Medulla oblongata (tissue), 1 donor: Measurements from ENCODE around the gene FAM162A.

Experiments
- DNase-seq: peaks from one replicate; pipeline ENCODE4 v3.0.0-alpha.2; 2015; ENCODE audit errors: extremely low spot score

The FAM162A gene

DNA sequence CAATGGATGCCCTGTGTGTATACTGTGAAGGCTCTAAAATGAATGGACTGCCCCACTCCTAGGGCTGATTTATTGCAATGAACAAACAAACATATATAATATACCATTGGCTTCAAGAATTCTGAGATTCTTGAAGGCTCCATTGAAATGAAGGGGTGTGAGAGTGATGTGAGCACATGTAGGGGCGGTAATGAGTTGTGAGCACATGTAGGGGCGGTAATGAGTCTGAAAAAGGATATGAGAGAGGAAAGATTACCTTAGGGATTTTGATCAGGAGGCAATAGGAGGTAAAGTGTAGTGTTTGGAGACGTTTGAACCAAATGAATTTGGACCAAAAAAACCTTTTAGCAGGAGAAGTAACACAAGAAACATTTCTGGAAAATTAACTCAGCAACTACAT, 3.7 kb downstream of the FAM162A start:
- DNase-seq: no peak

DNA sequence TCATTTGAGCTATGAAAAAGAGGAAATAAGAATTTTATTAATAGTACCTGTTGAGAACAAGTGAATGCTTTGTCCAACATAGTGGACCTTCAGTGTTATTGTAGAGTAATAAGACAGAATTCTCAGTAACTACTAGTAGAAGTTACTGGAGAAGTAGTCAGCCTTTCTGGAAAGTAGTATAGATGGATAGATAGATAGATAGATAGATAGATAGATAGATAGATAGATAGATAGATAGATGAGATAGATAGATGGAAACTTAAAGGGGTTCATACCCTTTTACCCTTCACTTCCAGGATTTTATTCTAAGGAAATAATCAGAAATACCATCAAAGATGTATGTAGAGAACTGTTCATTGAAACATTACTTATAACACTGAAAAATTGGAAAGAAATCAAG, 5.2 kb downstream of the FAM162A start:
- no peak for DNase-seq

DNA sequence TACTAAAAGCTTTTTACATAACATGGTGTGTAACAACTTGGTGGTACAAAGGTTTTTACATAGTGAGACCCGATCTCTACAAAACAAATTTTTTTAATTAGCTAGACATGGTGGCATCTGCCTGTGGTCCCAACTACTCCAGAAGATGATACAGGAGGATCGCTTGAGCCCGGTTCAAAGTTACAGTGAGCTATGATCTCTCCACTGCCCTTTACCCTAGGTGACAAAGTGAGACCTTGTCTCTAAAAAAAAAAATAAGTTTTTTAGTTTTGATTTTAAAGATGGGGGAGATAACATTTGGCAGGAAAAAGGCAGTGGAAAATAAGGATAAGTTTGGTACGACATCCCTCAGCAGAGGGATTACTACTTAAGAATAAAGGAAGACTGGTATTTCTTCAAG, 5.9 kb downstream of the FAM162A start:
- no peak for DNase-seq

DNA sequence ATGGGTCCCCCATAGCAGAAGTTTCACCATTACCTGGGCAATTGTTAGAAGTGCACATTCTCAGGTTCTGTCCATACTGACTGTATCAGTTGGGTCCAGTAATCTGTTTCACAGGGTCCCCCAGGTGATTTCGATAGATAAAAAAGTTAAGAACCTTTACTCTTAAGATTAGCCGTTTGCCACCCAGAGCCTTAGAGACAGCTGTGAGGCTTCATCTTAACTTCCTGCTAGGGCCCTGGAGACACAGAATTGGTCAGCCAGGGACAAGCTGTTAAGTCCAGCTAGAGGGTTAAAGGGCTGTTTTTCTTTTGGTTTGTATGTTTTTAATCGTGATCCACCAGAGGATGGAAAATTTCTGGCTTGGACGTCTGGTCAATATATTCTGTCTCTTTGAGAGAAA, 6.7 kb downstream of the FAM162A start:
- no peak for DNase-seq

DNA sequence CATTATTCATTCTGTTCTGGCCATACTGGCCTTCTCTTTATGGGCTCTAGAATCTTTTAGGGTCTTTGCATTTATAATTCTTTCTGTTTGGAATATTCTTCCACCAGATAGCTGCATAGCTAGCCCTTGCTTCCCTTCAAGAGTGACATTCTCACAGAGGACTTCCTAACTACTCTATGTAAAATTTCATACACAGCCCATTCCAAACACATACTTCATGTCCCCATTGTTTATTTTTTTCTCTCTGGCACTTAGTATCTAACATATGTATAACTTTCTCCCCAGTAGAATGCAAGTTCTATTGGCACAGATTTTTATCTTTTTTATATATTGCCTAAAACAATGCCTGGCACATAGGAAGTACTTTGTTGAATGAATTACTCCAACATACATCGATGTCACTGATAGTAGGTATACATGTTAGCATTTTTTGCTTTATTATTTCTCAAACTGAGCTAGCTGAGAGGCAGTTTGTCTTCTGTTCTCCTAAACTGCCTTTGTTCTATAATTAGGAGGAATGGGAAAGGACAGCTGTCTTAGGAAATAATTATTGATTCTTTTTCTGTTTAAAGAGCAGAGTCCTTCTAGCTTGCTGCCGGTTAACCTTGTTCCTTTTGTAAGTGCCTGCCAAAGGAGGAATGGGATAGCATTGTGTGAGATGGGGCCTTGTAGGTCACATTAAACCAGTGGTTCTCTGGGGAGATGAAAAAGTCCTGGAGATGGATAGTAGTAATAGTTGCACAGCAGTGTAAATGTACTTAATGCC, 7.9 kb downstream of the FAM162A start:
- DNase-seq: no peak

DNA sequence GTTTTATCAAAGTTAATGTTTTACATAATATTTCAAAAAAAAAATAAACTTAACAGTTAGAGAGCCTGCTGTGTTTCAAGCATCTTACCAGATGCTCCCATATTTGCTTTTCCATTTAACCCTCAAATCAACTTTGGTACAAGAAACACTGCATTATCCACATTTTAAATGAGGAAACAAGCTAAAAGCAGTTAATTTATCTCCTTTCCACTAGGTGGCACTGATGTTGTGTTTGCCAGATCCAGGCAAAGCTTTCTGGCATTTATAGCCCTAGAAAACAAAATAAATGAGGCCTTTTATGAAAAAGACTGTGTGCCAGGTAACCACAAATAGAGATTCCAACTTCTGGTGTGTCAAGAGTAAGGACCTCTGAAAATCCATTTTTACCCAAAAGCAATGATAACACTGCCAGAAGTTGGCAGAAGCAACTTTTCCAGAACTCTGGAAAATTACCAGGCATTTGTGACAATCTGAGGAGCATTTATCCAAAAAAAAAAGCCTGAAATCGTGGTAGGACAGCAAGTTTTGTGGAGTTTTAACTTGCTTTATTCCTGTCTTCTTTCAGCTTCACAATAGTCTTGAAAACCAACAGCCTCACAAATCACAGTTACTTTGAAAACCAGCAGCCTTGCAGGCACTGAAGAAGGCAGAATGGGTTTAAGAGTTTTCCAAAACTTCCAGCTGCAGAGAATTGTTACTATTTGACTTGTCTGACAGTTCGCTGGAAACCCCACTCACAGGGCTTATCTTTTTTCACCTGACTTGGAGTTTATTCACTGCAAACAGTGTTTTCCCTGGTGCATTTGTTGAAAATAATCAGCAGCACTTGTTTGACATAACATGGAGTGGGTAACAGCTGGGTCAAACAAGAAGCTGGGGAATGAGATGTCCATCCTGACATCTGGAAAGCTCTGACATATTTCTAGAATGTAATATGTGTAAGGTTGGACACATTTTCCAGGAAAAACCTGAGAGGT, 9.2 kb downstream of the FAM162A start:
- DNase-seq: peak; percentile 59

DNA sequence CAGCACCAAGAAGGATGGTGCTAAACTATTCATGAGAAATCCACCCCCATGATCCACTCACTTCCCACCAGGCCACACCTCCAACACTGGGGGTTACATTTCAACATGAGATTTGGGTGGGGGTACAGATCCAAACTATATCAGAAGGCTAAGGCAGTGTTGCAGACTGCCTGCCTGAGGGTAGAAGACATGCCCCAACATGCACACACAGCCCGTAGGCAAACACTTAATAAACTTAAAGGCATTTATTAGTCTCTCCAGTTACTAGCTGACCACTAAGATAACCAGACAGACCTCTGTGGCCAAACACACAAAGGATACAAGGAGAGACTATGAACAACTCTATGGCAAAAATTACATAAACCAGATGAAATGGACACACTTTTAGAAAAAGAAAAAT, 10.2 kb downstream of the FAM162A start:
- DNase-seq: no peak

DNA sequence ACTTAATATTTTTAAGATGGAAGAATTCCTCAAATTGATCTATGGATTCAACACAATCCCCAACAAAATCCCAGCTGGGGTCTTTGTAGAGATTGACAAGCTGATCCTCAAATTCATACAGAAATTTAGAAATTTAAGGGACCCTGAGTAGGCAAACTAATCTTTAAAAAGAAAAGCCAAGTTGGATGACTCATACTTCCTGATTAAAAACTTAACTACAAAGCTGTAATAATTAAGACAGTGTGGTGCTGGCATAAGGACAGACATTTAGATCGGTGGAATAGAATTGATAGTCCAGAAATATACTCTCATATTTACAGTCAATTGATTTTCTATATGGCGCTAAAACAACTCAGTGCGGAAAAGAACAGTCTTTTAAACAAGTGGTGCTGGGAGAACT, 11.6 kb downstream of the FAM162A start:
- DNase-seq: no peak

DNA sequence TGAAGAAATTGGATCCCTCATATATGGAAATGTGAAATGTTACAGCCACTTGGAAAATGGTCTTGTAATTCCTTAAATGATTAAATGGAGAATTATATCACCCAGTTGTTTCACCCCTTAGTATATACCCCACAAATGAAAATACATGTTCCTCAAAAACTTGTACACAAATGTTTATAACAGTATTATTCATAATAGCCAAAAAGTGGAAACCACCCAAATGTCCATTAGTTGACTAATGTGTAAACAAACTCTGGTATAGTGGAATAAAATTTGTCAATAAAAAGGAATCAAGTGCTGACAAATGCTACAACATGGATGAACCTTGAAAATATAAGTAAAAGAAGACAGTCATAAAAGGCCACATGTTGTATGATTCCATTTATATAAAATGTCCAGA, 12.5 kb downstream of the FAM162A start:
- DNase-seq: no peak

DNA sequence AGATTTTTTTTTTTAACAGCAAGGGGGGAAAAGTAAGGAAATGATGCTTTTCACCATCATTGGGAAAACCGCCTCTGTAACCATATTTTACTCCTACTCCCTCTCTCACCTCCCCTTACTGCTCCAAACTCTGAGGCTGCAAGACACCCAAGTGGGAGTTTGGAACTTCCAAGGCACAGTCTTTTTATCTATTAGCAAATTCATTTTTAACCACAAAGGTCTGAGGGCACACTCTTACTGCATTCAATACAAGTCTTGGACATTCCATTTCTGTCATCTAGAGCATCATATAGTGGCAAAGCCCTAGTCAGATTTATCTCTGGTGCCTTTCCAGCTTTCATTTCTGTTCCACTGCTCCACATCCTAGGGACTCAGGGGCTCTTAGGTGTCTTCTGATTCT, 13.2 kb downstream of the FAM162A start:
- DNase-seq: no peak

DNA sequence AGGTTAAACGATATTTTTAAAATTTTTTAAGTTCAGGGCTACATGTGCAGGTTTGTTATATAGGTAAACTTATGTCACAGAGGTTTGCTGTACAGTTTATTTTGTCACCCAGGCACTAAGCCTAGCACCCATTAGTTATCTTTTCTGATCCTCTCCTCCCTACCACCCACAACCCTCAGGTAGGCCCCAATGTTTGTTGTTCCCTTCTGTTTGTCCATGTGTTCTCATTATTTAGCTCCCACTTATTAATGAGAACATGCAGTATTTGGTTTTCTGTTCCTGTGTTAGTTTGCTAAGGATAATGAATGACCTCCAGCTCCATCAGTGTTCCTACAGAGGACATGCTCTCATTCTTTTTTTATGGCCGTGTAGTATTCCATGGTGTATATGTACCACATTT, 14.9 kb downstream of the FAM162A start:
- DNase-seq: no peak

DNA sequence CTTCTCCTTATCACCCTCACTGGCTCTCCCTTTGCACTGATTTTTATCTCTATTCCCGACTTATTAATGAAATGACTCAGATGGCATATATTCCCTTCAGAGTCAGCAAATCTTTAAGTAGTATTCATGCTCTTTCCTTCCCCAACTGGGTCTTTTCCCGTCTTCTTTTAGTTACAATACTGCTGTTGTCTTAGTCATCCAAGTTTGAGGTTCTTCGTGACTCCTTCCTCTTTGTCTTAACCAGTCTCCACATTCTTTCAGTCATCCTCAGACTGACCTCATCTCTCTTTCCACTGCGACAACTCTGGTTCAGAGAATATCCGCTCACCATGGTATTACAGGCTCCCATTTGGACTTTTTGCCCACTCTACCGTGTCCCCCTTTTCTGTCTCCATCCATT, 19.5 kb downstream of the FAM162A start:
- no peak for DNase-seq

DNA sequence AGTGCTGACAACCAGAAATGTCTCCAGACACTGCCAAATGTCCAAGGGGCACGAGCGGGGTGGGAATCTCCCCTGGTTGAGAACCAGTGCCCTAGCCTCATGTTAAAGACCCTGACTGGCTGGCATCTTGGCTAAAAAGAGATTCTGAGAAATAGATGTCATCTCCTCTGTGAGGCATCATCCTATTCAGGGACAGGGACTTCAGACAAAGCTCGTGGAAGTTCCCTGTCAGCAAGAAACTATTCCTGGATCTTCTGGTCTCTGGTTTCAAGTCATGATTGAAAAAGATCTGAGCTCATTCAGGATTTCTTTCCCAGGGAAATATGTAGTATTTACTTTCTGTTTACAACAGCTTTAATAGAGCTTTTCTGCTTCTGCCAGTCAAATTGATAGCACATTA, 21.0 kb downstream of the FAM162A start:
- DNase-seq: no peak

DNA sequence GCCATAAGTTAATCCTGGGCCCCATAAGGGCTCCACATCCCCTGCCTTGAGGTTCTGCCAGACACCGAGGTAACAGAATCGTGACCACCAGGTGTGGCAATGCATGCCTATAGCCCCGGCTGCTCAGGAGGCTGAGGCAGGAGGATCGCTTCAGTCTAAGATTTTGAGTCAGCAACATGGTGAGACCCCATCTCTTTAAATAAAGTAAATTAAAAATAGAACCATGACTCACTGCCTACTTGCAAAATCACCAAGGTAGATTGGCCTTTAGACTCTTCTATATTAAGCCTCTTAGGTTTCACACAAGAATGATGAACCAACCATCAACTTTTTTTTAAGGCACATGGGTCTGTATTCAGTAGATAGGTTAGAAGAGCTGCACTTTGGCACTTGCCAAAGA, 22.2 kb downstream of the FAM162A start:
- no peak for DNase-seq

DNA sequence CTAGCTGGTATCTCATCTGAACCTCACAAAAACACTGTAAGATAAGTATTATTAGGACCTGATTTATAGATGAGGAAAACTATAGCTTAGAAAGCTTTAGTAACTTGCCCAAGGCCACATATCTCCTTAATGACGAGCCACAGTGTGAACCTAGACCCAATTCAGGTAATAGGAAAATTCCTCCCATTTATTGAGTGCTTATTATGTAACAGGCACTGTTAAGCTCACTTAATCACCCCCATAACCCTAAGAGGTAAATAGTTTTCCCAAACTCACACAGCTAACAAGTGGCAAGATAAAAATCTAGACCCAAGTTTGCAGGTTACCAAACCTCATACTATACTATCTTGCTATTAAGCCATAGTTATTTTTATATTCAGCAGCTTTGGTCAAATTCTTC, 24.0 kb downstream of the FAM162A start:
- DNase-seq: no peak

DNA sequence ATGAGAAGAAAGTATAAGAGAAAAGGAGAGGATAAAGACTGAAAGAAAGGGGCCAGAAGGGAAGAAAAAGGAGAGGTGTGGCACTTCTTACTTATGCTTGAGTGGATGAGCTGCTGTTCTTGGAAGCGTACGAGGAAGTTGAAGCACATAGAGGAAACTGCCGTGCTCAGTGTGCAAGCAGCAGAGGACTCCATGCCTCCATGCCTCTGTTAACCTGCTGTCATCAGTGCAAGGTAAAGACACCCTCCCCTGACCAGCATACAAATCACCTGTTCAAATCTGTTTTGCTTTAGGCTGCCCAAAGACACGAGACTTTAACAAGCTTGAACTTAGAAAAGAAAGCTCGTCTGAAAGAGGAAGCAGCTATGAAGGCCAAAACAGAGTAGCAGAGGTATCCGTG, 25.5 kb downstream of the FAM162A start:
- DNase-seq: peak; percentile 17

DNA sequence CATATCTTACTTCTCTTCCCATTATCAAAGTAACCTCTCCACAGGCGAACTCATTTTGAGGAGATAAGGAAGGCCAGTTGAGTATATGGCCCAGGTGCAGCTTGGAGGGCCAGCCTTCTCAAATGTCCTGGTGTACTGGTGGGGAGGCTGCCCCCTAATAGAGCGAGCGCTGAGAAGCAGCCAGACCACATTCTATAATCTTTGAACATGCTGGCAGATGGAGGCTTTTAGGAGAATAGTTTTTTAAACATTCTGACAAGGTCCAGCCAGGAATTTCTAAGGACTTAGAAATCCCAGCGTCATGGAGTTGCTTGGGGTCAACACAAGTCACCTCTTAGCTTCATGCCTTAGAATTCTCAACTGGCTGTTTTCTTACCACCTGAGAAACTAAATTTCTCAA, 26.1 kb downstream of the FAM162A start:
- DNase-seq: no peak

DNA sequence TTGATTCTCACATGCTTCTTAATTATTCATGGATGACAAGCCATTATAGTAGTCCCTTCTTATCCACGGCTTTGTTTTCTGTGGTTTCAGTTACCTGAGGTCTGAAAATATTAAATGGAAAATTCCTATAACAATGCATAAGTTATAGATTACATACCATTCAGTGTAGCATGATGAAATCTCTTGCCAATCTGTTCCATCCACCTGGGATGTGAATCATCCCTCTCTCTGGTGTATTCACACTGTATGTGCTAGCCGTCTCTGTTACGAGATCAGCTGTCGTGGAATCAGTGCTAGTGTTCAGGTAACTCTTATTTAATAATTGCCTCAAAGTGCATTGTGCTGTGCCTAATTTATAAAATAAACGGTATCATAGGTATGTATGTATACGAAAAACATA, 26.7 kb downstream of the FAM162A start:
- no peak for DNase-seq

DNA sequence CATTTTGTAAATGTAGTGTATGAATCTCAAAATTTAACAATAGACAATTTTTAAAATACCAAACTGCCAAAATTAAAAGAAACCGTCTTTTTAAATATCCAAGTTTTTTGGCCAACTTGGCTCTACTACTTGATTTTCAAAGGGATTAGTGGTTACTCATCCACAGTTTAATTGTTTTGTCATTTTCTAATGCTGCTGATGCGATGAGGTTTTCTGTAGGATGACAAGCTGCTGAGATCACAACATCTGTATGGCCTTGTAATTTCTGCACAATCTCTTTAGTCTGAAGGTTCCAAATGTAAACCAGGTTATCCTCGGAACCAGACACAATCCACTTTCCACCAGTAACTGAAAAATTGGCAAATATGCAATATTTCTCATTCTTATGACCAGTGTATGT, 30.4 kb downstream of the FAM162A start:
- no peak for DNase-seq

DNA sequence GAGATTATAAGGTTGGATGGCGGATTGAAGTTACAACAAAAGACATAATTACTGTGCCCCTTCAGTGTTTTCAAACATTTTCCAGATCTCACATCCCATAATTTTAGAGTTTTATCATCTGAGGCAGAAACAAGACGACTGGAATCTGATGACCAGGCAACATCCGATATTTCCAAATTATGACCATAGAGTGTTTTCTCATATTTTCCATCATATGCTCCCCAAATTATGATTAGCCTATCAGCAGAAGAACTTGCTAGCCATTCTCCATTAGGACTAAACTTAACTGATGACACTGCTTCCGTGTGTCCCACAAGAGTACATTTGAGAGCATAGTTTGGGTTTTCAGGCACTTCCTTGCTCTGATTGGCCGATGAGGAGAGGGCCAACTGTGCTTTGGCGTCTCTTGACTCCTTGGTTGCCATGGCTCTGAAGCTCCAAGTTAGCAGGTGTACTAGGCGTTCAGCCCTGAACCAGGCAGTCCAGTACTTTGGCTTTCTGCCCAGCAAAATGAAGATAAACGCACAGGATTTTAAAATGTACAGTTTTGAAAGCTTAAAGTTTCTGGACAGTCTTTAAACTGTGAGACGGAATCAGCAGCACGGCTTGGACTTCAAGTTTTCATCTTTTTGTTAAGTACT, 31.2 kb downstream of the FAM162A start:
- DNase-seq: peak; percentile 51

DNA sequence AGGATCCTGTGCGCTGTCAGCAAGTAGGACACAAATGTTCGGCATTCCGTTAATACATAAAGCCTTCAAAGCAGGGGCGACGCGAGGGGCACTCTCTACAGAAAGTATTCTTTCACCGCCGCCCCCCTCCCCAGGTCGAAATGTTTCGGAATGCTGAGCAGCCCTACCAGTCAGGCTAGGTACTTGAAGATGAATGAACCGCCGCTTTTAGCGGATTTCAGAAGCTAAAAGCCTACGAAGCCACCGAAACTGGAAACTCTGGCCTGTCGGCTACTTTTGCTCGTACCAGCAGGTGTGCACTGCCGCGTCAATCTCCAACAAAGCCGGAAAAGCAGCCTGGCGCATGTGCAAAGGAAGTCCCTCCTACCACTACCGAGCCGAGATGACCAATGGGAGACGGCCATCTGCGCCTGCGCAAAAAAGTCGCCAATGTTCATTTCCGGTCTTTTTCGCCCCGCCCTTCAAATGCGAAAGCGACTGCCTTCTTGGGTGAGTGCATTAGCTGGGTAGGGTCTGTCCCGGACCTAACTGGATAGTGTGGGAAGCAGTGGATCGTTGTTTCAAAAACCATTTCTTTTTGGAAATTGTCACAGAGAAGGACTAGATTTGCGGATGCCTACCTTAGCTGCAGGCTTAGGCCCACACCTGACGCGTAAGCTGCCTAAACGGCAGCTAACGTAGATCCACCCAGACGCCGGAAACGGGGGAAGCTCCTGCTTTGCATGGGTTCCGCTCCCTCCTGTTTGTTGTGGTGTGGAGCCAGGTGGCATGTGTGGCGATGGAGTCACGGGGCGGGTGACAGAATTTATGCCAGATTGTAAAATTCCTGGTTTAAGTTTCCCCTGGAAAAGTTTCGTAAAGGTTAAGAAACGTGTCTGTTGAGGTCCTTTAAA, 32.0 kb downstream of the FAM162A start, which contains the start of gene WDR5B:
WDR5B (minus strand) TSS at position 301 of the 893 bp plus-strand sequence. CDS start 534 bp downstream, outside the sequence.
- DNase-seq: peak; percentile 99
